ENCODE measurements around the gene LRRC4. TPM values are rescaled to one million over a fixed set of nuclear protein-coding genes. Genes with fewer than 3 reads are reported as not detected.

The LRRC4 gene
- polyA plus RNA-seq, 4 donors, result 5.2 to 8.5 (median 7.4) TPM

- DNase-seq (ENCODE audit: low read depth in 4 of 4, low spot score in 3 of 4), result no peak
Observed at GRCh38 chr7:128008141-128008540, 23.1 kb downstream of the LRRC4 start.

- no peak for DNase-seq (ENCODE audit: low read depth in 4 of 4, low spot score in 3 of 4)
Observed at GRCh38 chr7:128007303-128007680, 23.9 kb downstream of the LRRC4 start.

- no peak for DNase-seq (ENCODE audit: low read depth in 4 of 4, low spot score in 3 of 4)
Observed at GRCh38 chr7:128006550-128007302, 24.5 kb downstream of the LRRC4 start.

GRCh38 chr7:128005759-128006159, 25.5 kb downstream of the LRRC4 start:
- DNase-seq (ENCODE audit: low read depth in 4 of 4, low spot score in 3 of 4), result no peak

GRCh38 chr7:128005117-128005516, 26.1 kb downstream of the LRRC4 start:
- DNase-seq (ENCODE audit: low read depth in 4 of 4, low spot score in 3 of 4), result no peak

GRCh38 chr7:128004623-128005022, 26.6 kb downstream of the LRRC4 start:
- no peak for DNase-seq (ENCODE audit: low read depth in 4 of 4, low spot score in 3 of 4)

GRCh38 chr7:128003787-128004186, 27.4 kb downstream of the LRRC4 start:
- DNase-seq (ENCODE audit: low read depth in 4 of 4, low spot score in 3 of 4), result no peak

- DNase-seq (ENCODE audit: low read depth in 4 of 4, low spot score in 3 of 4), result no peak
Observed at GRCh38 chr7:128003167-128003566, 28.1 kb downstream of the LRRC4 start.

- no peak for DNase-seq (ENCODE audit: low read depth in 4 of 4, low spot score in 3 of 4)
Observed at GRCh38 chr7:128000854-128001265, 30.4 kb downstream of the LRRC4 start.

GRCh38 chr7:128000048-128000447, 31.2 kb downstream of the LRRC4 start:
- DNase-seq (ENCODE audit: low read depth in 4 of 4, low spot score in 3 of 4), result no peak

GRCh38 chr7:127998671-127999070, 32.6 kb downstream of the LRRC4 start:
- DNase-seq (ENCODE audit: low read depth in 4 of 4, low spot score in 3 of 4), result no peak

GRCh38 chr7:127997226-127997922, 33.9 kb downstream of the LRRC4 start:
- DNase-seq (ENCODE audit: low read depth in 4 of 4, low spot score in 3 of 4), result no peak

- DNase-seq (ENCODE audit: low read depth in 4 of 4, low spot score in 3 of 4), result no peak
Observed at GRCh38 chr7:127996253-127997071, 34.8 kb downstream of the LRRC4 start.

GRCh38 chr7:127995881-127996215, 35.4 kb downstream of the LRRC4 start:
- DNase-seq (ENCODE audit: low read depth in 4 of 4, low spot score in 3 of 4), result no peak

- no peak for DNase-seq (ENCODE audit: low read depth in 4 of 4, low spot score in 3 of 4)
Observed at GRCh38 chr7:127995156-127995880, 35.9 kb downstream of the LRRC4 start.

GRCh38 chr7:127993987-127994386, 37.2 kb downstream of the LRRC4 start:
- no peak for DNase-seq (ENCODE audit: low read depth in 4 of 4, low spot score in 3 of 4)

GRCh38 chr7:127993317-127993716, 37.9 kb downstream of the LRRC4 start:
- DNase-seq (ENCODE audit: low read depth in 4 of 4, low spot score in 3 of 4), result no peak

GRCh38 chr7:127988751-127989150, 42.5 kb downstream of the LRRC4 start:
- no peak for DNase-seq (ENCODE audit: low read depth in 4 of 4, low spot score in 3 of 4)

- no peak for DNase-seq (ENCODE audit: low read depth in 4 of 4, low spot score in 3 of 4)
Observed at GRCh38 chr7:127986581-127987521, 44.4 kb downstream of the LRRC4 start.
